Measurements from ENCODE around the gene VEZF1.

VEZF1 gene

GRCh38 chr17:57999496-58000017 lies 11.5 kb upstream of the VEZF1 start:
- DNase-seq (ENCODE audit: low read depth in 2 of 2): no peak

DNA sequence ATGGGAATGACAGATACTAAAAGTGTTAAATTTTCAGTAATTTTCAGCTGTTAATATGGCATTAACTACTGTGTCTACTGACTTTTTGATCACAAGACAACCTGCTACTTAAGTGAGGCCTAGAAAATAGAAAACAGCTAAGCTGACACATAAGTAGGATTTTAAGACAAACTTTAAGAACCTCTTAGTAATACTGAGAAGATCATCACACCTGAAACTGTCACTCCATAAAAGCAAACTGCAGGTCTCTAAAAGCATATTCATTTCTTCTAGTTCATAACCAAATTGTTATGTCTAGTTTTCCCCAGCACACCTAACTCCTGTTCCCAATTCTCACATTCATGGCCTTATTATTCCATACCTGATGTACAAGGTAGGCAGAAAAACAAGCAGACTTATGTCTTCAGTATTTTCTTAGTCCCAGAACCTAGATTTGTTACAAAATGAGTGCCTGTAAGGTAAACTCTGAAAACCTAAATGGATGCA lies 11.0 kb upstream of the VEZF1 start:
- DNase-seq (ENCODE audit: low read depth in 2 of 2): no peak

DNA sequence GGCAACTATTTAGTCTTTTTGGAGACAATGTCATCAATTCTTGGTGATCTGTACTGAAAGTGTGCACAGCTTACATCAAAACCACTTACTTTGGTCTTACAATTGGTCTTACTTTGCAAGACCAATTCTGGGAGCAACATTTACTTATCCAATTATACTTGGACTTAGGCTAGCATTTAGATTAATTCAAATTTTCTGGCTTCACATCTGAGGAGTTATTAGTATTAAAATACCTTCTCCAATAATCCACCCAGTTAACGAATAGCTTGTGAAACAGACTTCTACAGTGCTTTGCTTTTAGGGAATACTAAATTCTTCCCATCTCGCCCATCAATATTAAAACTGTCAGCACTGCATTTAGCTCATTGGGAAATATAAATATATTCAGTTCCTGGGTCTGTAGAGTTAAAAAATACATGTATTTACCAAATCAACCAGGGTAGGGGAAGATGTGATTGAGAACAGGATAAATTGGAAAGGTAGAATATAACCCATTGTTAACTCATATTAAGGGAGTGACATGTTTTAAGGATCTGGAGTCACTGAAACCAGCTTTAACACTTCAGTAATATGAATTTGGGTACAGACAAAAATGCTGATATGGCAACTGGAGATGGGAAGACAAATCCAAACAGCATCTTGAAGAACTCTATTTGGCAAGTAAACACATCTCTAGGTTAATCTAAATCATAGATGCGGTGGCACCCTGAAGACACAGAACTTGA lies 9.2 kb upstream of the VEZF1 start:
- DNase-seq (ENCODE audit: low read depth in 2 of 2): no peak

DNA sequence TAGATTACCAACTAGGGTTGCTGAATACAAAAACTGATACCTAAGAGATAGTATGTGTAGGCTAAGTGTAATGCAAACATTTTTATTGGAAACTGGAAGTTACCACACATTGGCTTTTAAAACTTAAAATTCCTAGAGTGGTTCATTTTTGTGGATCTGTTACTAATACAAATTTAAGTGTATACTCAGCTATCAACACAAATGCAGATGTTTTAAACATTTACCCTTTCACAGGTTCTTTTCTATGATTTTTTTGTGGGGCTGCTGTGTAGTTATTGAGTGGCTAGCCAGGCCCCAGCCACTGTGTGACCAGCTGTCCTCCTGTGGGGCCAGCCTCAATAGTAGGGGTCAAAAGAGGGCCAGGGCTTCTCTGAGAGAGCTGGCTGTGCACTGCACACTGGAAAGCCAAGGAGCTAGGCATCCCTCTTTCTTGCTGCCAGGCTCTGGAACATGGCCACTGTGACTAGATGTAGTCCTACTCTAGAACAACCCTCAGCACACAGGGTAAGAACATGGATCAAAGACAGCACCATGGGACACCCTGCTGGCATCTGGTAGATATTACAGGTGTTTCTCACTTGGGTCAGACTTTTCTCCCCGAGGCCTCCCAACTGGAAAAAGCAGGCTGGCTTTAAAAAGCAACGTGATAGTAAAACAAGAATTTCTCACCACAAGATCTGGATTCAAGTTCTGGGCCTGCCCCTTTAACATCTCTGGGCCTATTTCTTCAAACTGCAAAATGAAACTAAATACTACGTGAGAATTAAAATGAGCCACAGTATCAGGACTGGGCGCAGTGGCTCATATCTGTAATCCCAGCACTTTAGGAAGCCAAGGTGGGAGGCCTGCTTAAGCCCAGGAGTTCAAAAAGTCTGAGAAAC lies 7.3 kb upstream of the VEZF1 start:
- DNase-seq (ENCODE audit: low read depth in 2 of 2): peak; percentile 45 to 51

GRCh38 chr17:57994436-57994835 lies 6.4 kb upstream of the VEZF1 start:
- DNase-seq (ENCODE audit: low read depth in 2 of 2): no peak

- no peak for DNase-seq (ENCODE audit: low read depth in 2 of 2)
Measured at GRCh38 chr17:57993471-57994365, 5.7 kb upstream of the VEZF1 start.

GRCh38 chr17:57991537-57991936 lies 3.5 kb upstream of the VEZF1 start:
- no peak for DNase-seq (ENCODE audit: low read depth in 2 of 2)

DNA sequence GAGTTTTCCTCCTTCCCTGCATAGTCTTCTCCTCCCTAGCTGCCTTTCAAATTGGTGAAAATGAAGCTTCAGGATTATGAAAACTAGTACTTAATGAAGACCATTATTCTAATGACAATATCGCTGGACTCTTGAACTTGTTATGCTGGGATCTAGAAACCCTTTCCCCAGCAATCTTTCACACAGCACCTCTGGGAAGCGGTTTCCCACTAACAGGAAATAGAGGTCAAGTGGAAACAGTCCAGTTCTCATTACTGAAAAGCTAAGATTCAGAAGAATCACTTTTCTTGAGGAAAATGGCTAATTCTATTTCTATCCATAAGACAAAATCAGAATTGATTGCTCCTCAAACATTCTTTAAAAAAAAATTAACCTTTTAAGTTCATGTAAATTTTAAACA lies 2.0 kb upstream of the VEZF1 start:
- DNase-seq (ENCODE audit: low read depth in 2 of 2): no peak

DNA sequence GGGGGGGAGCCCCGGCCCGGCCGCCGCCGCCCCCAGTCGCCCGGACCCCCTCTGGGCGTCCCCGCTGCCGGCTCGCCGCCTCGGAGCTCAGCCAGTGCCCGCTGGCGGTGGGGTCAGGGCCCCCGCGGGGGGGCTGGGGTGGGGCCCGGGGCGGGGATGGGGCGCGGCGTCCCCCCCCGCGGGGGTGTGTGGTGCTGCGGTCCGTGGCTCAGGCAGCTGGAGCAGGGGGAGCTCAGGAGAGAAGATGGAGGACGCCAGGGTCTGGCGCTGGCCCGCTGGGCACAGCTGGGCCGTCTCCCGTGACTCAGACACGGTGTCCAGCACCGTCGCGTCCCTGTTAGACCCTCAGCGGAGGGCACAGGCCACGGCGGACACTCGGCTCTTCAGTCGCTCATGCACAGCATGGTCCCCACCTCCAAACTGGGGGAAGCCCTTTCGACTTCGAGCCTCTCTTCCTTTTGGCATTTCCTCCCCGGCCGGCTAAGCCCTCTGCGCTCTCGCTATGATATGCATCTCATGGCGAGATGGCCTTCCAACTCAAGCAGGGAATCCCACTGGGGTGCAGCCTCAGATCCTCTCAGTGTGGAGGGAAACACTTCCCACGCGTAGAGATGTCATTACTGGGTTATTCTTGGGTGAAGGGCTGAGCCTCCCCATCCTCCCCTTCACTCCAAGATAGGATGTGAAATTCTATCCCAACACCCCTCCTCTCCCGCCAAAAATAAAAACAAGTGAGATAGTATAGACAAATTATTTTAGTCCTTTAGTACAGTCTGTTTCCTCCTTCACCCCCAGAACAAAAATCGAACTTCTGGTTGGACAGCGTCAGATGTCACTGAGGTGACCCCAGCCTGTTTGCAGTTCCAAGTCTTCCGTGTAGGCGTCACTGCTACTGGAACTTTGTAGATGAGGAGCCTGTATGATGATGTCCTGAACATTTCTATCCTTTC lies 522 bp upstream of the VEZF1 start:
- DNase-seq (ENCODE audit: low read depth in 2 of 2): peak; percentile 41 to 49

GRCh38 chr17:57986841-57987580 lies 1.0 kb downstream of the VEZF1 start:
- peak in 1 of 2 donors; percentile 26 for DNase-seq (ENCODE audit: low read depth in 2 of 2)

DNA sequence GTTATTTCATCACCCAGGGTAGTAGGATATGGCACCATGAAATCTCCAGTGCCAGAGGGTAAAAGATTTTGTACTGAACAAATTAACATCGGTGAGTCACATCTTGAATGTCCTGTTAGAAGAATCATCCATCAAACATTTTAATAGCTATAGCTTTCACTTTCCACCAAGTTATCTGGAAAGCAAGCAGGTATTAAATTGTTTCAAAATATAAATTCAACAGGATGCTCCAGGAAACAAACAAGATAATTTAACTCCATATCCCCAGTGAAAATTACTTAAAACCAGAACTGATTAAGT lies 2.4 kb downstream of the VEZF1 start:
- DNase-seq (ENCODE audit: low read depth in 2 of 2): no peak

- DNase-seq (ENCODE audit: low read depth in 2 of 2): no peak
Measured at GRCh38 chr17:57984936-57985674, 2.9 kb downstream of the VEZF1 start.

DNA sequence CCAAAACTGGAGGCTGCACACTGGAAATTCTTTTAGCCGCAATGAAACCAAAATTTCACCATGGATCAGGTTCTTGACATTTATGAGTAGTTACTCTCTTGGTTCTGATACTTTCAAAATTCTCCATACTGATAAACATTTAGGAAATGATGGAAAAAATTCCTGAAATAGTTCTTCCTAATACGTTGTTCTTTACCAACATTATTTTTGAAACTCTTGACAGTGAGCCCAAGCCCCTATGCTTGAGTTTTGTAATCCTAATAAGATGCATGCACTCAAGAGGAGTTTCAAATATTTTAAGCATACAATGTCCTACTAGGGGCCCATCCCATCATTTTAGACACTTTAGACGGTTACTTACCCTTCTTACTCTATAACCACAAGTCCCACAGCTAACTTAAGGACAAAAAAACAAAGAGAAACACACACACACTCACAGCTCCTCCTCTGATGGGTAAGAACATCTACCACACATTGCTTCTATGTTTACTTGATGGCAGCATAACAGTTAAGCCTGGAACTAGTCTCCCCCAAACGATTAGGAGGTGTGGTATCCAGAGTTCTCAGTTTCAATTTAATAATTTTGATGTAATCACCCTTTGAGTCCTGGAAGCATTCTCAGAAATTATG lies 3.7 kb downstream of the VEZF1 start:
- no peak for DNase-seq (ENCODE audit: low read depth in 2 of 2)

GRCh38 chr17:57983446-57983845 lies 4.6 kb downstream of the VEZF1 start:
- no peak for DNase-seq (ENCODE audit: low read depth in 2 of 2)

DNA sequence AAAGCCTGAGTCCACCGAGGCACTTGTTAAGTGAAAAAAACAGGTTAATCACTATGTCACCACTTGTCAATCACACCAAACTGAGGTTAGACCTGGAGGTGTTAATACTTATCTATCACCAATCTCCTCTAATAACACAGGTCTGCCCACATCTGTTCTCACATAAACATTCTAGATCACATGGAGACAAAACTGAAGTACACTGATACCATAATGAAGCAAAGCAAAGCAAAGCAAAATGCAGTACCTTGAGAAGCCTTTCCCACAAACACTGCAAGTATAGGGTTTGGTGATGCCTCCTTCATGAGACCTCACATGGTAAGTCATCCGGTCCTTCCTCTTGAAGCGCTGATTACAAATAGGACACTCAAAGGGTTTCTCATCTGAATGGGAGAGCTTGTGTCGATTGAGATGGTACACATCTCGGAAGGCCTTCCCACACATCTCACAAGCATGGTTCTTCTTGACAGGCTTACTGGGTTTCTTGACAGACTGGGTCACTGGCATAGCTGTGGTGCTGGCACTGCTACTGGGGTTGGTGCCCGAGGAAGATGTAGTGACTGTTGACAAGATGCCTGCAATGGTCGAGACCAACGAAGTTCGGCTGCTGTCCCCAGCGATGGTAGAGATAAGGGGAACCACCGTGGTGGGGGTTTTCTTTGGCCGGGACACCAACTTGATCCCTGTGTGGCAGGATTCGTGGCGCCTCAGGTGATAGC lies 5.4 kb downstream of the VEZF1 start:
- no peak for DNase-seq (ENCODE audit: low read depth in 2 of 2)

DNA sequence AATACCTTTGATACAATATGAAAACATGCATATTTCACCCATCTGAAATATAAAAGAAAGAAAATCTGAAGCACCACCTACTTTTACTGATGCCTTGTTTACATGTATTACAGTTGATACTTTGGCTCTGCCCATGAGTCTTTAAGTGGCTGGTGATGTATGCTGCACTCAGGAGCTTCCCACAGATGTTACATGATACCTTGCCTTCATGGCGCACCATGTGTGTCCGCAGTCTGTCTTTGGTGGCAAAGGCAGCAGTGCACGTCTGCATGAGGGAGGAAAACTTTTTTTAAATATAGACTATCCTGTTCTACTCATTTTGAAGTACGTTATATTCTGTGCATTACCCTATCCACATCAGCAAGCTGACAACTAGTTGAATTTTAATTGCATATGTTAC lies 7.5 kb downstream of the VEZF1 start:
- no peak for DNase-seq (ENCODE audit: low read depth in 2 of 2)

GRCh38 chr17:57979076-57979475 lies 9.0 kb downstream of the VEZF1 start:
- no peak for DNase-seq (ENCODE audit: low read depth in 2 of 2)

DNA sequence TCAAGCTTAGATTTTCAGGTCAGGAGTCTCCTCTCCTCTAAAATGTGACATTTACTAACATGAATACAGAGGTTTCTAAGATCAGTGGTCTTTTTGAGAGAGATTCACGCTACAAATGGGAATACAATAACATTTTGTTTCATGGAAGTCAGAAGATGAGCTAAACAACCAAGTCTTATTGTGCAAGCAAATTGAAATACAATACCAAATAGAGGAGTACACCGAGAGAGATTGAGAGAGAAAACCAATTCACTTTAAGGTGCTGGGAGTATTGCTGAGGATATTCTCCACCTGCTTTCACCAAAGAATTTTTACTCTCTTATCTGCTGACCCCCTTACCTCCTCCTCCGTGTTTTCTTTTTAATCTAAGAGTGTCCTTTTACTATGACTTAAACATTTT lies 11.5 kb downstream of the VEZF1 start:
- DNase-seq (ENCODE audit: low read depth in 2 of 2): no peak

Data from stimulated activated CD4-positive, alpha-beta T cell treated with anti-CD3 and anti-CD28 coated beads, Interleukin-15, amount 100 ng/mL, for 48 hours (primary cell).